ENCODE data around the gene CAPZB.

CAPZB gene

GRCh38 chr1:19324665-19324990 is 160.7 kb downstream of the CAPZB start:
- DNase-seq: no peak

GRCh38 chr1:19323987-19324664 is 161.2 kb downstream of the CAPZB start:
- no peak for DNase-seq

- DNase-seq: no peak
Observed at GRCh38 chr1:19322481-19322880, 162.9 kb downstream of the CAPZB start.

- no peak for DNase-seq
Observed at GRCh38 chr1:19321071-19321470, 164.3 kb downstream of the CAPZB start.

GRCh38 chr1:19319196-19319595 is 166.1 kb downstream of the CAPZB start:
- DNase-seq: no peak

GRCh38 chr1:19317126-19317910 is 168.0 kb downstream of the CAPZB start:
- DNase-seq: no peak

- no peak for DNase-seq
Observed at GRCh38 chr1:19315378-19316198, 169.8 kb downstream of the CAPZB start.

GRCh38 chr1:19313961-19314882 is 171.1 kb downstream of the CAPZB start:
- no peak for DNase-seq

- no peak for DNase-seq
Observed at GRCh38 chr1:19313636-19313959, 171.7 kb downstream of the CAPZB start.

- DNase-seq: no peak
Observed at GRCh38 chr1:19312782-19313635, 172.3 kb downstream of the CAPZB start.

- peak; percentile 23 for DNase-seq
Observed at GRCh38 chr1:19311931-19312781, 173.2 kb downstream of the CAPZB start, which contains the start of the genes AKR7A2 and SLC66A1. TSS of gene AKR7A2 (minus strand) at chr1:19312144. CDS start at chr1:19312124, 20 bp downstream. TSS of gene SLC66A1 (plus strand) at chr1:19312326. CDS start at chr1:19317678, 5,352 bp downstream.

- DNase-seq: no peak
Observed at GRCh38 chr1:19311503-19311930, 173.8 kb downstream of the CAPZB start.

GRCh38 chr1:19310720-19311502 is 174.4 kb downstream of the CAPZB start:
- no peak for DNase-seq

GRCh38 chr1:19310061-19310460 is 175.3 kb downstream of the CAPZB start:
- DNase-seq: no peak

- DNase-seq: no peak
Observed at GRCh38 chr1:19309123-19309813, 176.1 kb downstream of the CAPZB start.

GRCh38 chr1:19308509-19308907 is 176.8 kb downstream of the CAPZB start:
- no peak for DNase-seq

- DNase-seq: no peak
Observed at GRCh38 chr1:19307794-19308508, 177.4 kb downstream of the CAPZB start.

GRCh38 chr1:19306941-19307340 is 178.4 kb downstream of the CAPZB start:
- no peak for DNase-seq
